ENCODE data around the gene CILP. TPM values are rescaled to one million over a fixed set of nuclear protein-coding genes. Genes with fewer than 3 reads are reported as not detected.

CILP gene, protein sequence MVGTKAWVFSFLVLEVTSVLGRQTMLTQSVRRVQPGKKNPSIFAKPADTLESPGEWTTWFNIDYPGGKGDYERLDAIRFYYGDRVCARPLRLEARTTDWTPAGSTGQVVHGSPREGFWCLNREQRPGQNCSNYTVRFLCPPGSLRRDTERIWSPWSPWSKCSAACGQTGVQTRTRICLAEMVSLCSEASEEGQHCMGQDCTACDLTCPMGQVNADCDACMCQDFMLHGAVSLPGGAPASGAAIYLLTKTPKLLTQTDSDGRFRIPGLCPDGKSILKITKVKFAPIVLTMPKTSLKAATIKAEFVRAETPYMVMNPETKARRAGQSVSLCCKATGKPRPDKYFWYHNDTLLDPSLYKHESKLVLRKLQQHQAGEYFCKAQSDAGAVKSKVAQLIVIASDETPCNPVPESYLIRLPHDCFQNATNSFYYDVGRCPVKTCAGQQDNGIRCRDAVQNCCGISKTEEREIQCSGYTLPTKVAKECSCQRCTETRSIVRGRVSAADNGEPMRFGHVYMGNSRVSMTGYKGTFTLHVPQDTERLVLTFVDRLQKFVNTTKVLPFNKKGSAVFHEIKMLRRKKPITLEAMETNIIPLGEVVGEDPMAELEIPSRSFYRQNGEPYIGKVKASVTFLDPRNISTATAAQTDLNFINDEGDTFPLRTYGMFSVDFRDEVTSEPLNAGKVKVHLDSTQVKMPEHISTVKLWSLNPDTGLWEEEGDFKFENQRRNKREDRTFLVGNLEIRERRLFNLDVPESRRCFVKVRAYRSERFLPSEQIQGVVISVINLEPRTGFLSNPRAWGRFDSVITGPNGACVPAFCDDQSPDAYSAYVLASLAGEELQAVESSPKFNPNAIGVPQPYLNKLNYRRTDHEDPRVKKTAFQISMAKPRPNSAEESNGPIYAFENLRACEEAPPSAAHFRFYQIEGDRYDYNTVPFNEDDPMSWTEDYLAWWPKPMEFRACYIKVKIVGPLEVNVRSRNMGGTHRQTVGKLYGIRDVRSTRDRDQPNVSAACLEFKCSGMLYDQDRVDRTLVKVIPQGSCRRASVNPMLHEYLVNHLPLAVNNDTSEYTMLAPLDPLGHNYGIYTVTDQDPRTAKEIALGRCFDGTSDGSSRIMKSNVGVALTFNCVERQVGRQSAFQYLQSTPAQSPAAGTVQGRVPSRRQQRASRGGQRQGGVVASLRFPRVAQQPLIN
- polyA plus RNA-seq: 1 to 10 TPM in 1 of 4 donors, under 1 TPM in 3; 0.67 to 8.7 (median 0.77) TPM
- long read RNA-seq, donor 1: 0 reads
- long read RNA-seq, donor 2, full-length matches to known transcripts: 1 of 1 reads
- long read RNA-seq, donor 2, partial matches to known transcripts: 0 of 1 reads
- long read RNA-seq, donor 2, other reads (novel, unspliced or antisense): 0 of 1 reads
- long read RNA-seq, donor 3: 0 reads
- long read RNA-seq, donor 4, full-length matches to known transcripts: 1 of 1 reads
- long read RNA-seq, donor 4, partial matches to known transcripts: 0 of 1 reads
- long read RNA-seq, donor 4, other reads (novel, unspliced or antisense): 0 of 1 reads
- long read RNA-seq, donor 5: 0 reads
- long read RNA-seq, donor 6: 0 reads
- long read RNA-seq, donor 7, full-length matches to known transcripts: 7 of 7 reads
- long read RNA-seq, donor 7, partial matches to known transcripts: 0 of 7 reads
- long read RNA-seq, donor 7, other reads (novel, unspliced or antisense): 0 of 7 reads
- long read RNA-seq, donor 8: 0 reads
- long read RNA-seq, donor 9: 0 reads
- long read RNA-seq, donor 10, full-length matches to known transcripts: 2 of 2 reads
- long read RNA-seq, donor 10, partial matches to known transcripts: 0 of 2 reads
- long read RNA-seq, donor 10, other reads (novel, unspliced or antisense): 0 of 2 reads

GRCh38 chr15:65210770-65211481 lies at the start of gene CILP:
CILP (minus strand) TSS chr15:65211473; CDS start chr15:65209755, 1,718 bp downstream.
- Histone ChIP-seq H3K36me3 (ENCODE audit: control insufficient read depth in 3 of 3, insufficient read depth in 2 of 3, low read depth in 1 of 3, low read length in 3 of 3) (no peaks in the 10 kb centered on the region), H3K4me1 (ENCODE audit: control insufficient read depth in 3 of 3, insufficient read depth in 2 of 3, low read depth in 1 of 3, low read length in 2 of 3) (peaks cover 0 to 8% (median 0%) of the 10 kb centered on the region in 3 donors), H3K9me3 (ENCODE audit: control insufficient read depth in 2 of 2, insufficient read depth in 1 of 2, low read depth in 1 of 2, low read length in 1 of 2) (no peaks in the 10 kb centered on the region), H3K4me3 (ENCODE audit: low read depth in 1 of 3, low read length in 3 of 3) (no peak within 1 kb of the TSS), H3K27me3 (ENCODE audit: control insufficient read depth in 3 of 3, insufficient read depth in 3 of 3, low read length in 3 of 3) (no peaks in the 10 kb centered on the region), H3K27ac (ENCODE audit: low read depth in 1 of 3, low read length in 2 of 3) (no peak within 1 kb of the TSS)
- WGBS, 3 donors: 79 to 89% (median 88%) methylated on average over 8 of the region's 8 CpGs
- no peak for DNase-seq
- FAIRE-seq: no peak

GRCh38 chr15:65260968-65261367 lies 49.7 kb upstream of the CILP start:
- no peaks in the 10 kb centered on the region for H3K27me3 ChIP-seq (ENCODE audit: control insufficient read depth in 3 of 3, insufficient read depth in 3 of 3, low read length in 3 of 3)
- DNase-seq (no peak), FAIRE-seq (no peak)
- no peak overlapping the region for H3K4me3 ChIP-seq (ENCODE audit: low read depth in 1 of 3, low read length in 3 of 3)
- WGBS, 3 donors: 93 to 96% (median 94%) methylated on average over 6 of the region's 6 CpGs
- peaks cover 0 to 27% (median 2%) of the 10 kb centered on the region in 3 donors for H3K4me1 ChIP-seq (ENCODE audit: control insufficient read depth in 3 of 3, insufficient read depth in 2 of 3, low read depth in 1 of 3, low read length in 2 of 3)
- H3K36me3 ChIP-seq (ENCODE audit: control insufficient read depth in 3 of 3, insufficient read depth in 2 of 3, low read depth in 1 of 3, low read length in 3 of 3): peaks cover 0 to 42% (median 18%) of the 10 kb centered on the region in 3 donors
- no peaks in the 10 kb centered on the region for H3K9me3 ChIP-seq (ENCODE audit: control insufficient read depth in 2 of 2, insufficient read depth in 1 of 2, low read depth in 1 of 2, low read length in 1 of 2)
- no peak overlapping the region for H3K27ac ChIP-seq (ENCODE audit: low read depth in 1 of 3, low read length in 2 of 3)

DNA sequence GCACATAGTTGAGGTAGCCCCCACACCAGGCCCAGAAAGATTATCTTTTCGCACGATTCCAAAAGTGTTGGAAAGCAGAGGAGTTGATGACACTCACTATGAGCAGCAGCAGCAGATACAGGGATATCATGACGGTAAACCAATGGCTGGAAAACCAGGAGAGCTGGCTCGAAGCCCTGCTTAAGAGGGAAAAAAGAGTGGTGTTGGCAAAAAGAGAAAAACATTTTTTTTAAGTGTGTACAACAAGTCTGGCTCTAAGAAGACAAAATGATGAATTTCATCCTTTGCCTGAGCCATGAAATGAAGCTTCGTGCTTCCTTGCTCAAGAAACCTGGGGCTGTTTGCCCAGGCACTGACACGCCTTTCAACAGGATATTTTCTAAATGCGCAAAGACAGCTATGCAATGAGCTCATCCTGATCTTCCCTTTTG lies 48.1 kb upstream of the CILP start:
- no peaks in the 10 kb centered on the region for H3K9me3 ChIP-seq (ENCODE audit: control insufficient read depth in 2 of 2, insufficient read depth in 1 of 2, low read depth in 1 of 2, low read length in 1 of 2)
- 75 to 94% (median 90%) methylated on average over 7 of the region's 7 CpGs for WGBS, 3 donors
- no peak for FAIRE-seq
- H3K27ac ChIP-seq (ENCODE audit: low read depth in 1 of 3, low read length in 2 of 3): peak overlapping the region in 2 of 3 donors; percentile 69 to 79
- peaks cover 0 to 27% (median 2%) of the 10 kb centered on the region in 3 donors for H3K4me1 ChIP-seq (ENCODE audit: control insufficient read depth in 3 of 3, insufficient read depth in 2 of 3, low read depth in 1 of 3, low read length in 2 of 3)
- DNase-seq: no peak
- H3K4me3 ChIP-seq (ENCODE audit: low read depth in 1 of 3, low read length in 3 of 3): no peak overlapping the region
- H3K36me3 ChIP-seq (ENCODE audit: control insufficient read depth in 3 of 3, insufficient read depth in 2 of 3, low read depth in 1 of 3, low read length in 3 of 3): peaks cover 0 to 41% (median 18%) of the 10 kb centered on the region in 3 donors
- no peaks in the 10 kb centered on the region for H3K27me3 ChIP-seq (ENCODE audit: control insufficient read depth in 3 of 3, insufficient read depth in 3 of 3, low read length in 3 of 3)

DNA sequence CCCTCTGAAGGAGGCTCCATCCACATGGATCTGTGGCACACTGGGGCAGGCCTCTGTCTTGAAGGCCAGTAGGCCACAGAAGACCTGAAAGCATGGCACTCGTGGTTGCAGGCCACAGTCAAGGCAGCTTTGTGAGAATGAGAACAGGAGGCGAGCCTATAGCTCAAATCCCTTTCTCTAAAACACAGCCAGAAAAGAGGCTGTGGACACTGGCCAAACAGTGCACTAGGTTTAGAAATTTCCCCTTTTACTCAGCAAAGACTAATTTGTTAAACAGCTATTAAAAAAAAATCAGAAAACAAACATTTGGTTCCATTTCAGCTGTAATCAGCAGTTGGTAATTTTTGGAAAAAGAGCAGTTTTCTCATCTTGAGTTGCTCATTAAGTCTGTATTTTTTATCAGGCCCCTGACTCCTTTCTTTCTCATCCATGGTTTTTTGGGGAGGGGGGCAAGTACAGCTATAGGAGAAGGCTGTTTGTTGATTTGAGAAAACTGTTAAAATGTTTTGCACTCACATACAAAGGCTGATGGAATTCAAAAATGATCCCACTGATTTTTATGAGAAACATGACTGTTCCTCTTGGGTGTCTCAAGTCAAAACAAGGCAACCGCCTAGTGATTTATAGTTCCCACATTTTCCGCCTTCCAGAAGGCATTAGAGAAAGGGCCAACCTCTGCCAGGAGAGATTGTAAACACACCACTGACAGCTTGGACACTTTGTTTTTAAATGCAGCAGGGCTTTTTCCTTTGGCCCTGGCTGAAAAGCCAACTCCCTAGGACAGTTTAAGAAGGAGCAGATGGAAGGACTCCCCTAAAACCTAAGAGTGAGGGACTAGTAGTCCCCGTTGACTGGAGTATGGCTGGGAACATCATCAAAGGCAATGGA lies 47.3 kb upstream of the CILP start:
- 67 to 89% (median 87%) methylated on average over 5 of the region's 5 CpGs for WGBS, 3 donors
- H3K4me1 ChIP-seq (ENCODE audit: control insufficient read depth in 3 of 3, insufficient read depth in 2 of 3, low read depth in 1 of 3, low read length in 2 of 3): peaks cover 0 to 27% (median 2%) of the 10 kb centered on the region in 3 donors
- no peak for FAIRE-seq

DNA sequence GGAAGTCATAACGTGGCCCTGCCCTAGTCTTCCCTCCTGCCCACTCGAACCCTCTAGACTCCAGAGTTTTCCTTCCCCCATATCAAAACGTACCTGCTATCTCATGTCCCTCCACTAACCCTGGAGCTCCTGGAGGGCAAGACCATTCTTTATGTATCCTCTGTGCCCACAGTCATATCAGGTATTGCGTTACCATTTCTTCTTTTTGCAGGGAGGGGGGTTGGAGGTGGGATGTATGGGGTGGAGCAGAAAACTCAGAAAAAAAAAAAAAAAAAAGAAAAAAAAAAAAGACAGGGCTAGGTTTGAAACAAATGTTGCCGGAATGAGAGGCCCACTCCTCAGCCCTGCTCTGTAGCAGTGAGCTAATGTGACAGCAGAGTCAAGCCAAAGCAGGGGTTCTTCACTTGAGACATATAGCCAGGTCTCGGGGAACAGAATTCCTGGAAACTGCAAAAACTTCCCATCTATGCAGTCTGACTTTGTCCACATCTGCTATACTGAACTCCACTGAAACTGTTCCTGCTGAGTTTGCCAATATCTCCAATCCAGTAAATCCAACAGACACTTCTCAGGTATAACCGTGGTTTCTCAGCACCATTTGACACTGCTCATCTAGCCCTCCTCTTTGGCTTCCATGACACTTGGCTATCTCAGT lies 44.3 kb upstream of the CILP start:
- H3K36me3 ChIP-seq (ENCODE audit: control insufficient read depth in 3 of 3, insufficient read depth in 2 of 3, low read depth in 1 of 3, low read length in 3 of 3): peaks cover 0 to 30% (median 13%) of the 10 kb centered on the region in 3 donors

More for the DNA sequence above, 47.3 kb upstream of the CILP start:
- Histone ChIP-seq H3K27ac (ENCODE audit: low read depth in 1 of 3, low read length in 2 of 3) (peak overlapping the region in 2 of 3 donors; percentile 77 to 79), H3K36me3 (ENCODE audit: control insufficient read depth in 3 of 3, insufficient read depth in 2 of 3, low read depth in 1 of 3, low read length in 3 of 3) (peaks cover 0 to 45% (median 18%) of the 10 kb centered on the region in 3 donors), H3K27me3 (ENCODE audit: control insufficient read depth in 3 of 3, insufficient read depth in 3 of 3, low read length in 3 of 3) (no peaks in the 10 kb centered on the region), H3K9me3 (ENCODE audit: control insufficient read depth in 2 of 2, insufficient read depth in 1 of 2, low read depth in 1 of 2, low read length in 1 of 2) (no peaks in the 10 kb centered on the region), H3K4me3 (ENCODE audit: low read depth in 1 of 3, low read length in 3 of 3) (no peak overlapping the region)
- no peak for DNase-seq

GRCh38 chr15:65254758-65255157 lies 43.5 kb upstream of the CILP start:
- Histone ChIP-seq H3K36me3 (ENCODE audit: control insufficient read depth in 3 of 3, insufficient read depth in 2 of 3, low read depth in 1 of 3, low read length in 3 of 3) (peaks cover 0 to 27% (median 9%) of the 10 kb centered on the region in 3 donors), H3K27me3 (ENCODE audit: control insufficient read depth in 3 of 3, insufficient read depth in 3 of 3, low read length in 3 of 3) (no peaks in the 10 kb centered on the region), H3K4me1 (ENCODE audit: control insufficient read depth in 3 of 3, insufficient read depth in 2 of 3, low read depth in 1 of 3, low read length in 2 of 3) (peaks cover 0 to 23% (median 2%) of the 10 kb centered on the region in 3 donors), H3K9me3 (ENCODE audit: control insufficient read depth in 2 of 2, insufficient read depth in 1 of 2, low read depth in 1 of 2, low read length in 1 of 2) (no peaks in the 10 kb centered on the region), H3K4me3 (ENCODE audit: low read depth in 1 of 3, low read length in 3 of 3) (no peak overlapping the region), H3K27ac (ENCODE audit: low read depth in 1 of 3, low read length in 2 of 3) (no peak overlapping the region)
- DNase-seq: no peak
- FAIRE-seq: no peak
- 63 to 96% (median 95%) methylated on average over 1 of the region's 1 CpG for WGBS, 3 donors

More for the DNA sequence above, 44.3 kb upstream of the CILP start:
- no peak overlapping the region for H3K4me3 ChIP-seq (ENCODE audit: low read depth in 1 of 3, low read length in 3 of 3)
- FAIRE-seq: no peak
- no peak overlapping the region for H3K27ac ChIP-seq (ENCODE audit: low read depth in 1 of 3, low read length in 2 of 3)
- WGBS, 3 donors: 94 to 96% (median 95%) methylated on average over 7 of the region's 7 CpGs
- no peaks in the 10 kb centered on the region for H3K27me3 ChIP-seq (ENCODE audit: control insufficient read depth in 3 of 3, insufficient read depth in 3 of 3, low read length in 3 of 3)
- no peak for DNase-seq
- peaks cover 0 to 27% (median 2%) of the 10 kb centered on the region in 3 donors for H3K4me1 ChIP-seq (ENCODE audit: control insufficient read depth in 3 of 3, insufficient read depth in 2 of 3, low read depth in 1 of 3, low read length in 2 of 3)
- H3K9me3 ChIP-seq (ENCODE audit: control insufficient read depth in 2 of 2, insufficient read depth in 1 of 2, low read depth in 1 of 2, low read length in 1 of 2): no peaks in the 10 kb centered on the region
